ENCODE measurements around the gene SESN3.

DNA sequence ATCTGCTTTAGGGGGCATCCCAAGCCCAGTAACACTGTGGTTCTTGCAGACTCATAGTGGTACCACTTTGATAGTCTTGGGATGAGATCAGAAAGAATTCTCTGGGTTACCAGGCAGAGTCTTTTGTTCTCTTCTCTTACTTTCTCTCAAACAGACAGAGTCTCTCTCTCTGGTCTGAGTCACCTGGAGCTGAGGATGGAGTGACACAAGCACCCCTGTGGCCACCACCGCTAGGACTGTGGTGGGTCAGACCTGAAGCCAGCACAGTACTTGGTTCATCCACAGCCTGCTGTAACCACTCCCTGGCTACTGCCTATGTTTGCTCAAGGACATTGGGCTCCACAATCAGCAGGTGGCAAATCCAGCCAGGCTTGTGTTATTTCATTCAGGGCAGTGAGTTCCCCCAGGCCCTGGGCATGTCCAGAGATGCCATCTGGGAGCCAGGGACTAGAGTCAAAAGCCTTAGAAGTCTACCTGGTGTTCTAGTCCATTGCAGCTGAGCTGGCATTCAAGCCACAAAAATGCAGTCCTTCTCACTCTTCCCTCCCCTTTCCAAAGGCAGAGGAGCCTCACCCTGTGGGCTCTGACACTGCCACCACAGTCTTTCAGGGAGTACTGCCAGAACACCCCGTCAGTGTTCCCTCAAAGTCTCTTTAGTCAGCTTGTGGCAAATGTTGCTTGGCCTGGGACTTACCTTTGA is 111.5 kb downstream of the SESN3 start:
- TF ChIP-seq EZH2 (IDR thresholded peaks at IDR 0.05) (no peak), POLR2AphosphoS5 (IDR thresholded peaks at IDR 0.05; ENCODE audit: borderline replicate concordance, low read depth, low read length) (no peak), FOXP2 (optimal IDR thresholded peaks at IDR 0.05; ENCODE audit: control extremely low read depth, extremely low read length, insufficient read depth) (no peak)
